IMR-90 (cell line): ENCODE results near the gene DOCK4. TPM values are rescaled to one million over a fixed set of nuclear protein-coding genes. Genes with fewer than 3 reads are reported as not detected.

ENCODE experiments used
- ATAC-seq: fragments of 200-7000 bp; cut with Tn5 transposase; 2 replicates; pipeline ENCODE4 v1.9.1; 2020; ENCODE audit warnings: low read depth, mild to moderate bottlenecking, moderate library complexity
- BruUV-seq: library from RNA; stranded (reverse); fragments of 400-500 nt; replicated peaks from 2 replicates; lab custom pipeline; 2021; lab: Mats Ljungman, UMichigan
- CTCF ChIA-PET: fragments of 300-600 bp; formaldehyde crosslinking; extraction: SDS; loops from one replicate; lab custom pipeline; 2021; ENCODE audit warnings: antibody characterized with exemption; lab: Yijun Ruan, JAX
- POLR2A ChIA-PET: fragments of 300-600 bp; sonication (Branson Sonifier 250); formaldehyde crosslinking; loops from one replicate; lab custom pipeline; 2022; ENCODE audit warnings: antibody characterized with exemption; ENCODE audit not compliant: unreplicated experiment; lab: Charles Lee
- DNase-seq: peaks from one replicate; pipeline ENCODE4 v3.0.0; 2013
- H2AFZ ChIP-seq: replicated peaks from 2 replicates; pipeline ENCODE3; 2013; ENCODE audit warnings: low read length, mild to moderate bottlenecking; ENCODE audit not compliant: poor library complexity
- H2AK5ac ChIP-seq: 2 replicates; pipeline ENCODE4 v1.6.1; 2013; ENCODE audit warnings: low read depth, low read length, inconsistent platforms
- H2AK9ac ChIP-seq: replicated peaks from 2 replicates; pipeline ENCODE3; 2013; ENCODE audit warnings: mild to moderate bottlenecking, low read depth, low read length, moderate library complexity; ENCODE audit not compliant: poor library complexity
- H2BK120ac ChIP-seq: 2 replicates; pipeline ENCODE4 v1.6.1; 2013; ENCODE audit warnings: low read depth, low read length, inconsistent platforms
- H2BK15ac ChIP-seq: 3 replicates; pipeline ENCODE4 v1.6.1; 2013; ENCODE audit warnings: low read depth, low read length, inconsistent platforms
- H2BK20ac ChIP-seq: 2 replicates; pipeline ENCODE4 v1.6.1; 2013; ENCODE audit warnings: low read depth, mild to moderate bottlenecking, inconsistent platforms, low read length, moderate library complexity
- H2BK5ac ChIP-seq: 2 replicates; pipeline ENCODE4 v1.6.1; 2013; ENCODE audit warnings: mild to moderate bottlenecking, low read depth, low read length, inconsistent platforms; ENCODE audit not compliant: poor library complexity, severe bottlenecking
- H3K14ac ChIP-seq: replicated peaks from 2 replicates; pipeline ENCODE4 v1.6.1; 2013; ENCODE audit warnings: low read depth, low read length, inconsistent platforms
- H3K18ac ChIP-seq: 2 replicates; pipeline ENCODE4 v1.6.1; 2013; ENCODE audit warnings: low read depth, low read length, control low read depth
- H3K23ac ChIP-seq: 2 replicates; pipeline ENCODE4 v1.6.1; 2013; ENCODE audit warnings: low read depth, low read length, inconsistent platforms
- H3K27ac ChIP-seq: 2 replicates; pipeline ENCODE4 v1.5.1; 2013; ENCODE audit warnings: mild to moderate bottlenecking, control low read depth, low read length; ENCODE audit not compliant: insufficient read depth
- H3K27me3 ChIP-seq: 2 replicates; pipeline ENCODE4 v1.6.1; 2013; ENCODE audit warnings: low read length; ENCODE audit not compliant: control insufficient read depth, insufficient read depth
- H3K36me3 ChIP-seq: 2 replicates; pipeline ENCODE4 v1.6.1; 2013; ENCODE audit warnings: low read length, mixed read lengths; ENCODE audit not compliant: control insufficient read depth, insufficient read depth
- H3K4ac ChIP-seq: 2 replicates; pipeline ENCODE4 v1.6.1; 2013; ENCODE audit warnings: low read depth, low read length, inconsistent platforms
- H3K4me1 ChIP-seq: 2 replicates; pipeline ENCODE4 v1.6.1; 2013; ENCODE audit warnings: low read length, mixed read lengths; ENCODE audit not compliant: control insufficient read depth, insufficient read depth
- H3K4me2 ChIP-seq: 2 replicates; pipeline ENCODE4 v1.6.1; 2013; ENCODE audit warnings: low read depth, mild to moderate bottlenecking, control low read depth, low read length, moderate library complexity
- H3K4me3 ChIP-seq: 2 replicates; pipeline ENCODE4 v1.5.1; 2013; ENCODE audit warnings: low read depth, mild to moderate bottlenecking, control low read depth, low read length, moderate library complexity; ENCODE audit not compliant: insufficient read depth
- H3K56ac ChIP-seq: 2 replicates; pipeline ENCODE4 v1.6.1; 2013; ENCODE audit warnings: low read length, inconsistent platforms; ENCODE audit not compliant: insufficient read depth; ENCODE audit errors: extremely low read depth
- H3K79me1 ChIP-seq, 2 experiments: 2 replicates each; pipeline ENCODE4 v1.6.1; 2013; ENCODE audit warnings: low read length in 2 of 2, inconsistent platforms in 1 of 2, low read depth in 1 of 2
- H3K9ac ChIP-seq: 2 replicates; pipeline ENCODE4 v1.6.1; 2013; ENCODE audit warnings: low read depth, low read length, control low read depth
- H3K9me1 ChIP-seq: 2 replicates; pipeline ENCODE4 v1.6.1; 2013; ENCODE audit warnings: low read length, inconsistent platforms; ENCODE audit not compliant: insufficient read depth
- H3K9me3 ChIP-seq: 2 replicates; pipeline ENCODE4 v1.6.1; 2013; ENCODE audit warnings: low read length; ENCODE audit not compliant: control insufficient read depth, insufficient read depth
- H4K20me1 ChIP-seq: 2 replicates; pipeline ENCODE4 v1.6.1; 2013; ENCODE audit warnings: low read length, inconsistent platforms; ENCODE audit not compliant: insufficient read depth
- H4K5ac ChIP-seq: 2 replicates; pipeline ENCODE4 v1.6.1; 2013; ENCODE audit warnings: mild to moderate bottlenecking, low read depth, low read length, control low read depth
- H4K8ac ChIP-seq, 2 experiments: 2 replicates each; pipeline ENCODE4 v1.6.1; 2013; ENCODE audit warnings: low read depth in 2 of 2, low read length in 2 of 2, control low read depth in 1 of 2, inconsistent platforms in 1 of 2
- H4K91ac ChIP-seq: 2 replicates; pipeline ENCODE4 v1.6.1; 2013; ENCODE audit warnings: low read depth, low read length, inconsistent platforms; ENCODE audit not compliant: insufficient read depth
- BHLHE40 ChIP-seq: fragments of 150-350 bp; IDR thresholded peaks from 2 replicates; pipeline ENCODE4 v1.6.1; 2016; ENCODE audit warnings: mild to moderate bottlenecking, low read depth, low read length
- CEBPB ChIP-seq: IDR thresholded peaks from 2 replicates; pipeline ENCODE4 v1.6.1; 2012; ENCODE audit warnings: low read depth, low read length, improper control_type of control experiment
- ELK1 ChIP-seq: fragments of 150-350 bp; IDR thresholded peaks from 2 replicates; pipeline ENCODE4 v1.6.1; 2016; ENCODE audit warnings: low read depth, mild to moderate bottlenecking, low read length, moderate library complexity, borderline replicate concordance
- FOS ChIP-seq: fragments of 150-350 bp; IDR thresholded peaks from 2 replicates; pipeline ENCODE4 v1.6.1; 2016; ENCODE audit warnings: low read depth, low read length
- MAFK ChIP-seq: IDR thresholded peaks from 2 replicates; pipeline ENCODE4 v1.6.1; 2012; ENCODE audit warnings: low read depth, low read length, improper control_type of control experiment
- MXI1 ChIP-seq: IDR thresholded peaks from 2 replicates; pipeline ENCODE4 v1.6.1; 2012; ENCODE audit warnings: low read depth, mild to moderate bottlenecking, low read length, moderate library complexity, borderline replicate concordance
- NFE2L2 ChIP-seq: fragments of 150-350 bp; IDR thresholded peaks from 2 replicates; pipeline ENCODE4 v1.6.1; 2016; ENCODE audit warnings: low read depth, mild to moderate bottlenecking, low read length
- POLR2A ChIP-seq: IDR thresholded peaks from 2 replicates; pipeline ENCODE4 v1.6.1; 2012; ENCODE audit warnings: mild to moderate bottlenecking, low read depth, low read length
- RAD21 ChIP-seq: IDR thresholded peaks from 2 replicates; pipeline ENCODE4 v1.6.1; 2012; ENCODE audit warnings: low read length, improper control_type of control experiment
- RCOR1 ChIP-seq: IDR thresholded peaks from 2 replicates; pipeline ENCODE4 v1.6.1; 2012; ENCODE audit warnings: mild to moderate bottlenecking, low read length, improper control_type of control experiment; ENCODE audit not compliant: insufficient replicate concordance
- RFX5 ChIP-seq: IDR thresholded peaks from 2 replicates; pipeline ENCODE4 v1.8.0; 2012; ENCODE audit warnings: low read depth, mild to moderate bottlenecking, low read length, moderate library complexity
- SMC3 ChIP-seq: fragments of 150-350 bp; IDR thresholded peaks from 2 replicates; pipeline ENCODE4 v1.6.1; 2016; ENCODE audit warnings: low read depth, mild to moderate bottlenecking, antibody characterized with exemption, low read length, moderate library complexity
- WGBS, 2 experiments: methylation state at CpG; one replicate each; pipeline versions ENCODE4 v1.1.5 to v1.1.7; 2013; ENCODE audit warnings: missing lambda C conversion rate in 2 of 2; ENCODE audit not compliant: insufficient read length in 1 of 2; ENCODE audit errors: extremely low coverage in 2 of 2; 5-methylcytosine and 5-hydroxymethylcytosine counted together
- dilution Hi-C: fragments of 300-500 bp; cut with HindIII; formaldehyde crosslinking; loops from one replicate; pipeline ENCODE4 v1.14.3; 2018; ENCODE audit warnings: low sequenced_read_pairs; ENCODE audit not compliant: unreplicated experiment
- in situ Hi-C: fragments of 300-500 bp; cut with MboI; formaldehyde crosslinking; loops from 3 replicates; pipeline ENCODE4 v1.14.3; 2019; ENCODE audit warnings: low sequenced_read_pairs, inconsistent platforms, mixed read lengths
- intact Hi-C: fragments of 100-400 bp; cut with micrococcal nuclease; formaldehyde crosslinking; loops from 2 replicates; pipeline ENCODE4 v1.10.0; 2022
- polyA plus RNA-seq, 3 experiments: library from polyadenylated mRNA; depleted of rRNA; stranded (reverse); fragments of >200 nt; gene quantifications; 2 replicates each; pipeline ENCODE4 v1.2.3, GENCODE V29; 2012; ENCODE audit warnings: low replicate concordance in 1 of 3
- total RNA-seq: library from RNA; depleted of rRNA; stranded (reverse); fragments of >200 nt; gene quantifications from 2 replicates; pipeline ENCODE4 v1.2.3, GENCODE V29; 2012
- TF ChIP-seq, protein P1 (sequence below): conservative IDR thresholded peaks from 2 replicates; pipeline ENCODE4 v1.5.1; 2012; ENCODE audit warnings: mild to moderate bottlenecking, low read depth, low read length, improper control_type of control experiment
- TF ChIP-seq, protein P2 (sequence below): fragments of 150-350 bp; IDR thresholded peaks from 2 replicates; pipeline ENCODE4 v1.6.1; 2017; ENCODE audit warnings: mild to moderate bottlenecking, antibody characterized with exemption, low read length, low read depth

DOCK4 gene
- total and polyA plus RNA-seq, 2 of the 4 experiments (the other 2 are of a cell fraction), result 4.4 to 12.2 TPM

DNA sequence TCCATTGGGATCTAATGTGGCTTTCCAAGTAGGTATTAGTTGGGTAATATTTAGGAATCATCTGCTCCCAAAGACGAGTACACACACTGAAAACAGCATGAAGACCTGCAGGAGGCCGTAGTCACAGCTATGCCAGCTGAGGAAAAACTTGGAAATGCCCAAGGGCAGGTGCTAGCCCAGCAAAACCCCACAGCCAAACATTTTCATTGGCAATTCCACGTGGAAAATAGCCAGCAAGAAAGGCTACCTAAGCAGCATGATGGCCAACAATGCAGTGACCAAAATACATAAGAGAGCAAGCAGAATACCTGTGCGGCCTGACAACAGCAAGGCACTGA is 32.7 kb downstream of the DOCK4 start:
- no peak overlapping the region for H2AFZ ChIP-seq
- H3K9ac ChIP-seq, result no peak overlapping the region
- intact Hi-C loops (no loop called here), dilution Hi-C loops (no loop called here), in situ Hi-C loops (no loop called here)
- no peak overlapping the region for H2BK15ac ChIP-seq
- H4K8ac ChIP-seq, result no peak overlapping the region
- 93% methylated on average over 2 of the region's 4 CpGs; no CpG with 5 or more reads in 1 of the 2 experiments for WGBS, 2 experiments
- H3K9me3 ChIP-seq, result peaks cover 2% of the 10 kb centered on the region; the same call in 1 of the 2 replicates
- no peak overlapping the region for H4K91ac ChIP-seq
- H2AK9ac ChIP-seq, result no peak overlapping the region
- no peak overlapping the region for H2BK5ac ChIP-seq
- H3K4ac ChIP-seq, result no peak overlapping the region
- ChIA-PET POLR2A (no interaction called here), CTCF (no interaction called here)
- DNase-seq (no peak), ATAC-seq (no peak)
- H2AK5ac ChIP-seq, result no peak overlapping the region
- H3K4me3 ChIP-seq, result no peak overlapping the region
- H3K36me3 ChIP-seq, result 0 out of 2 replicates have a peak, but pooled peaks cover 1% of the 10 kb centered on the region
- no peak overlapping the region for H2BK20ac ChIP-seq
- H3K79me1 ChIP-seq, result peaks cover 0 to 5% of the 10 kb centered on the region in 2 experiments; a peak in 2 of 4 replicates
- TF ChIP-seq, protein P1, sequence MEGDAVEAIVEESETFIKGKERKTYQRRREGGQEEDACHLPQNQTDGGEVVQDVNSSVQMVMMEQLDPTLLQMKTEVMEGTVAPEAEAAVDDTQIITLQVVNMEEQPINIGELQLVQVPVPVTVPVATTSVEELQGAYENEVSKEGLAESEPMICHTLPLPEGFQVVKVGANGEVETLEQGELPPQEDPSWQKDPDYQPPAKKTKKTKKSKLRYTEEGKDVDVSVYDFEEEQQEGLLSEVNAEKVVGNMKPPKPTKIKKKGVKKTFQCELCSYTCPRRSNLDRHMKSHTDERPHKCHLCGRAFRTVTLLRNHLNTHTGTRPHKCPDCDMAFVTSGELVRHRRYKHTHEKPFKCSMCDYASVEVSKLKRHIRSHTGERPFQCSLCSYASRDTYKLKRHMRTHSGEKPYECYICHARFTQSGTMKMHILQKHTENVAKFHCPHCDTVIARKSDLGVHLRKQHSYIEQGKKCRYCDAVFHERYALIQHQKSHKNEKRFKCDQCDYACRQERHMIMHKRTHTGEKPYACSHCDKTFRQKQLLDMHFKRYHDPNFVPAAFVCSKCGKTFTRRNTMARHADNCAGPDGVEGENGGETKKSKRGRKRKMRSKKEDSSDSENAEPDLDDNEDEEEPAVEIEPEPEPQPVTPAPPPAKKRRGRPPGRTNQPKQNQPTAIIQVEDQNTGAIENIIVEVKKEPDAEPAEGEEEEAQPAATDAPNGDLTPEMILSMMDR, result no peak
- TF ChIP-seq, protein P2, sequence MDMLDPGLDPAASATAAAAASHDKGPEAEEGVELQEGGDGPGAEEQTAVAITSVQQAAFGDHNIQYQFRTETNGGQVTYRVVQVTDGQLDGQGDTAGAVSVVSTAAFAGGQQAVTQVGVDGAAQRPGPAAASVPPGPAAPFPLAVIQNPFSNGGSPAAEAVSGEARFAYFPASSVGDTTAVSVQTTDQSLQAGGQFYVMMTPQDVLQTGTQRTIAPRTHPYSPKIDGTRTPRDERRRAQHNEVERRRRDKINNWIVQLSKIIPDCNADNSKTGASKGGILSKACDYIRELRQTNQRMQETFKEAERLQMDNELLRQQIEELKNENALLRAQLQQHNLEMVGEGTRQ, result no peak
- TF ChIP-seq SMC3, result no peak
- no peak for TF ChIP-seq NFE2L2
- TF ChIP-seq RCOR1, result no peak
- no peak for TF ChIP-seq RFX5
- no peak for TF ChIP-seq FOS
- TF ChIP-seq RAD21, result no peak
- no peak for TF ChIP-seq CEBPB
- TF ChIP-seq ELK1, result no peak
- TF ChIP-seq MXI1, result no peak
- no peak for TF ChIP-seq POLR2A
- TF ChIP-seq MAFK, result no peak
- no peak for TF ChIP-seq BHLHE40
- H2BK120ac ChIP-seq, result no peak overlapping the region
- no peak overlapping the region for H3K23ac ChIP-seq
- H4K5ac ChIP-seq, result no peak overlapping the region
- no peaks in the 10 kb centered on the region for H4K20me1 ChIP-seq
- no peak overlapping the region for H3K18ac ChIP-seq
- no peaks in the 10 kb centered on the region for H3K4me1 ChIP-seq
- H3K27me3 ChIP-seq, result no peaks in the 10 kb centered on the region
- H3K56ac ChIP-seq, result no peak overlapping the region
- H3K4me2 ChIP-seq, result no peak overlapping the region
- no peak overlapping the region for H3K27ac ChIP-seq
- no TSS peak for BruUV-seq
- no peaks in the 10 kb centered on the region; the same call in 1 of the 2 replicates for H3K9me1 ChIP-seq
- H3K14ac ChIP-seq, result no peak overlapping the region
